Stomach (tissue), 9 donors: ENCODE measurements around the gene ACACA. TPM values are rescaled to one million over a fixed set of nuclear protein-coding genes. Genes with fewer than 3 reads are reported as not detected.

Source experiments
- DNase-seq, 2 donors: peaks; one replicate each; pipeline versions ENCODE4 v3.0.0 to v3.0.0-alpha.2; 2013 to 2019
- H3K27ac ChIP-seq, 5 donors: fragments of 200-600 bp in 4 of 5; sonication (generic) in 4 of 5; one replicate each; pipeline ENCODE4 v1.5.1; 2013 to 2019; ENCODE audit warnings: mild to moderate bottlenecking in 1 of 5, moderate library complexity in 1 of 5
- H3K27me3 ChIP-seq, 3 donors: fragments of 200-600 bp; sonication (generic); one replicate each; pipeline ENCODE4 v1.5.1; 2017 to 2019; ENCODE audit warnings: mixed run types in 1 of 3
- H3K36me3 ChIP-seq, 4 donors: fragments of 200-600 bp; sonication (generic); 1 replicate in 3 of 4; 2 replicates in 1 of 4; pipeline ENCODE4 v1.5.1; 2016 to 2019
- H3K4me1 ChIP-seq, 4 donors: fragments of 200-600 bp; sonication (generic); one replicate each; pipeline ENCODE4 v1.5.1; 2016 to 2019
- H3K4me3 ChIP-seq, 4 donors: fragments of 200-600 bp; sonication (generic) in 3 of 4; one replicate each; pipeline ENCODE4 v1.5.1; 2016 to 2019; ENCODE audit warnings: mild to moderate bottlenecking in 1 of 4
- H3K9me3 ChIP-seq, 4 donors: fragments of 200-600 bp; sonication (generic); one replicate each; pipeline ENCODE4 v1.5.1; 2016 to 2019
- CTCF ChIP-seq, 7 experiments: fragments of 450-650 bp in 4 of 7; fragments of 200-600 bp in 3 of 7; sonication (generic) in 3 of 7; IDR thresholded peaks; one replicate each; pipeline ENCODE4 v1.5.1; 2016 to 2019; ENCODE audit warnings: antibody characterized with exemption in 7 of 7, control low read depth in 2 of 7, mild to moderate bottlenecking in 1 of 7
- EP300 ChIP-seq: sonication (generic); formaldehyde crosslinking; IDR thresholded peaks from one replicate; pipeline ENCODE4 v1.6.1; 2017; ENCODE audit warnings: antibody characterized with exemption
- POLR2A ChIP-seq, 4 donors: fragments of 450-650 bp; IDR thresholded peaks; one replicate each; pipeline ENCODE4 v1.6.1; 2016; ENCODE audit warnings: antibody characterized with exemption in 4 of 4, control low read depth in 2 of 4, mild to moderate bottlenecking in 1 of 4, moderate library complexity in 1 of 4
- POLR2AphosphoS5 ChIP-seq, 3 donors: sonication (generic); formaldehyde crosslinking; IDR thresholded peaks; one replicate each; pipeline ENCODE4 v1.6.1; 2016; ENCODE audit warnings: antibody characterized with exemption in 3 of 3
- WGBS, 5 donors: extraction: QIAGEN DNeasy Blood & Tissue Kit in 3 of 5; methylation state at CpG; one replicate each; pipeline versions ENCODE4 v1.1.5 to v1.1.7; 2013 to 2018; 5-methylcytosine and 5-hydroxymethylcytosine counted together
- intact Hi-C: fragments of 100-400 bp; cut with DNase I; formaldehyde crosslinking; loops from one replicate; pipeline ENCODE4 v1.15.1; 2023; ENCODE audit warnings: low total_unique reads
- polyA plus RNA-seq, 3 donors: library from polyadenylated mRNA; stranded (reverse); fragments of 200-250 nt; gene quantifications; one replicate each; pipeline ENCODE4 v1.2.3, GENCODE V29; 2013
- total RNA-seq, 5 donors: library from RNA; depleted of rRNA; stranded (reverse); fragments of >200 nt; gene quantifications; one replicate each; pipeline versions ENCODE4 v1.1.0 to v1.2.3, GENCODE V29; 2014 to 2016
- donor health status: healthy with polysubstance abuse.
- donor health status: Bipolar disorder and iron deficiency.
- donor health status: healthy.

ACACA gene
- total and polyA plus RNA-seq, 8 donors: 9.9 to 59.8 (median 27.7) TPM

GRCh38 chr17:37197336-37197735 lies 209.3 kb downstream of the ACACA start:
- Histone ChIP-seq H3K36me3 (peaks cover 0 to 47% (median 37%) of the 10 kb centered on the region in 4 donors), H3K9me3 (no peaks in the 10 kb centered on the region), H3K27ac (no peak overlapping the region), H3K4me3 (no peak overlapping the region), H3K4me1 (no peaks in the 10 kb centered on the region), H3K27me3 (no peaks in the 10 kb centered on the region)
- WGBS, 5 donors: 80 to 100% (median 94%) methylated on average over 2 of the region's 2 CpGs
- intact Hi-C loops: no loop called here
- no peak for TF ChIP-seq POLR2AphosphoS5 (IDR thresholded peaks at IDR 0.05)
- TF ChIP-seq POLR2A (IDR thresholded peaks at IDR 0.05): no peak
- TF ChIP-seq EP300: no peak
- no peak for TF ChIP-seq CTCF (IDR thresholded peaks at IDR 0.05)
- no peak for DNase-seq

GRCh38 chr17:37194208-37194607 lies 212.4 kb downstream of the ACACA start:
- H3K27ac ChIP-seq: no peak overlapping the region
- intact Hi-C loops: no loop called here
- no peak for TF ChIP-seq CTCF (IDR thresholded peaks at IDR 0.05)
- no peak for TF ChIP-seq EP300
- TF ChIP-seq POLR2A (IDR thresholded peaks at IDR 0.05): no peak
- no peak for TF ChIP-seq POLR2AphosphoS5 (IDR thresholded peaks at IDR 0.05)
- DNase-seq: no peak
- H3K9me3 ChIP-seq: no peaks in the 10 kb centered on the region
- H3K27me3 ChIP-seq: no peaks in the 10 kb centered on the region
- no peaks in the 10 kb centered on the region for H3K4me1 ChIP-seq
- no peak overlapping the region for H3K4me3 ChIP-seq
- WGBS, 5 donors: 95 to 98% (median 97%) methylated on average over 1 of the region's 1 CpG
- peaks cover 14 to 55% (median 44%) of the 10 kb centered on the region in 4 donors for H3K36me3 ChIP-seq

- TF ChIP-seq EP300 (no peak), POLR2A (IDR thresholded peaks at IDR 0.05) (no peak), CTCF (IDR thresholded peaks at IDR 0.05) (no peak), POLR2AphosphoS5 (IDR thresholded peaks at IDR 0.05) (no peak)
- H3K4me3 ChIP-seq: no peak overlapping the region
- no peaks in the 10 kb centered on the region for H3K9me3 ChIP-seq
- H3K36me3 ChIP-seq: peaks cover 25 to 71% (median 64%) of the 10 kb centered on the region in 4 donors
- no peak for DNase-seq
- no peaks in the 10 kb centered on the region for H3K4me1 ChIP-seq
- WGBS, 5 donors: 93 to 100% (median 99%) methylated on average over 2 of the region's 2 CpGs
- intact Hi-C loops: no loop called here
- H3K27me3 ChIP-seq: no peaks in the 10 kb centered on the region
- H3K27ac ChIP-seq: no peak overlapping the region
Observed at GRCh38 chr17:37191219-37191618, 215.4 kb downstream of the ACACA start.

DNA sequence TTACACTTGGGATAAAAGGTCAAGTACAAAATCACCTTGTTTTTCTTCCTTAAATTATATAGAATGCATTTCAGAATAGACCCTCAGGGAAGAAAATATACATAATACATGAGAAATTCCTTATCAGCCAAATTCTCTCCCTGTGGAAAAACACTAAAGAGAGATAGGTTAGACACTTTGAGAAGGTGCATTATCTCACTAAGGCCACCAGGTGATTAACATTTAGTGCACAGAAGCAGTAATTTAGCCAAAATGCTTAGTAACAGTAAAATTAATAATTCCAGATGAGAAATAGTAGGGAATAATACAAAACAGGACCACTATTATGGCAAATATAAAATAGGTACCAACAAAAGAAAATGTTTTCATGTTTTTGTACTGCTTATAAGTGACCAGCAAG lies 216.1 kb downstream of the ACACA start:
- Histone ChIP-seq H3K27me3 (no peaks in the 10 kb centered on the region), H3K4me3 (no peak overlapping the region), H3K36me3 (peaks cover 25 to 77% (median 66%) of the 10 kb centered on the region in 4 donors), H3K9me3 (no peaks in the 10 kb centered on the region), H3K4me1 (no peaks in the 10 kb centered on the region), H3K27ac (no peak overlapping the region)
- no peak for DNase-seq
- TF ChIP-seq POLR2A (IDR thresholded peaks at IDR 0.05) (no peak), POLR2AphosphoS5 (IDR thresholded peaks at IDR 0.05) (no peak), CTCF (IDR thresholded peaks at IDR 0.05) (no peak), EP300 (no peak)
- intact Hi-C loops: no loop called here
